ENCODE data around the gene RGS12. TPM values are rescaled to one million over a fixed set of nuclear protein-coding genes. Genes with fewer than 3 reads are reported as not detected.

The RGS12 gene
- total RNA-seq, 1 donor from 2014 or later = 19.0 TPM

- H3K27me3 Mint-ChIP-seq (ENCODE audit: low read depth) = no peaks in the 10 kb centered on the region
- no peak overlapping the region for H3K4me3 Mint-ChIP-seq (ENCODE audit: unreplicated experiment)
- H3K9me3 Mint-ChIP-seq (ENCODE audit: low read depth) = no peaks in the 10 kb centered on the region
- DNase-seq (ENCODE audit: low spot score) = peak; percentile 62
- no peaks in the 10 kb centered on the region for H3K4me1 Mint-ChIP-seq (ENCODE audit: low read depth)
- TF ChIP-seq CTCF (IDR thresholded peaks at IDR 0.05) = no peak
- no peaks in the 10 kb centered on the region for H3K36me3 Mint-ChIP-seq (ENCODE audit: low read depth)
- no peak overlapping the region for H3K27ac Mint-ChIP-seq (ENCODE audit: unreplicated experiment)
Observed at GRCh38 chr4:3262208-3263052, 30.4 kb upstream of the RGS12 start.

- Mint-ChIP-seq H3K27me3 (ENCODE audit: low read depth) (no peaks in the 10 kb centered on the region), H3K9me3 (ENCODE audit: low read depth) (no peaks in the 10 kb centered on the region), H3K27ac (ENCODE audit: unreplicated experiment) (no peak overlapping the region), H3K4me1 (ENCODE audit: low read depth) (no peaks in the 10 kb centered on the region), H3K36me3 (ENCODE audit: low read depth) (no peaks in the 10 kb centered on the region), H3K4me3 (ENCODE audit: unreplicated experiment) (no peak overlapping the region)
- no peak for TF ChIP-seq CTCF (IDR thresholded peaks at IDR 0.05)
- DNase-seq (ENCODE audit: low spot score) = peak; percentile 55
Observed at GRCh38 chr4:3263053-3263875, 29.6 kb upstream of the RGS12 start.

GRCh38 chr4:3263876-3264193, 29.0 kb upstream of the RGS12 start:
- H3K4me3 Mint-ChIP-seq (ENCODE audit: unreplicated experiment) = no peak overlapping the region
- no peak overlapping the region for H3K27ac Mint-ChIP-seq (ENCODE audit: unreplicated experiment)
- no peaks in the 10 kb centered on the region for H3K4me1 Mint-ChIP-seq (ENCODE audit: low read depth)
- no peak for DNase-seq (ENCODE audit: low spot score)
- no peak for TF ChIP-seq CTCF (IDR thresholded peaks at IDR 0.05)
- no peaks in the 10 kb centered on the region for H3K9me3 Mint-ChIP-seq (ENCODE audit: low read depth)
- H3K27me3 Mint-ChIP-seq (ENCODE audit: low read depth) = no peaks in the 10 kb centered on the region
- no peaks in the 10 kb centered on the region for H3K36me3 Mint-ChIP-seq (ENCODE audit: low read depth)

GRCh38 chr4:3266076-3266475, 26.7 kb upstream of the RGS12 start:
- Mint-ChIP-seq H3K4me1 (ENCODE audit: low read depth) (no peaks in the 10 kb centered on the region), H3K27ac (ENCODE audit: unreplicated experiment) (no peak overlapping the region), H3K9me3 (ENCODE audit: low read depth) (no peaks in the 10 kb centered on the region), H3K27me3 (ENCODE audit: low read depth) (no peaks in the 10 kb centered on the region), H3K4me3 (ENCODE audit: unreplicated experiment) (no peak overlapping the region), H3K36me3 (ENCODE audit: low read depth) (no peaks in the 10 kb centered on the region)
- no peak for DNase-seq (ENCODE audit: low spot score)
- no peak for TF ChIP-seq CTCF (IDR thresholded peaks at IDR 0.05)

GRCh38 chr4:3267576-3268394, 25.0 kb upstream of the RGS12 start:
- H3K27ac Mint-ChIP-seq (ENCODE audit: unreplicated experiment) = no peak overlapping the region
- H3K4me1 Mint-ChIP-seq (ENCODE audit: low read depth) = no peaks in the 10 kb centered on the region
- H3K9me3 Mint-ChIP-seq (ENCODE audit: low read depth) = peaks cover 6% of the 10 kb centered on the region
- H3K4me3 Mint-ChIP-seq (ENCODE audit: unreplicated experiment) = no peak overlapping the region
- DNase-seq (ENCODE audit: low spot score) = no peak
- peaks cover 2% of the 10 kb centered on the region for H3K36me3 Mint-ChIP-seq (ENCODE audit: low read depth)
- TF ChIP-seq CTCF (IDR thresholded peaks at IDR 0.05) = no peak
- no peaks in the 10 kb centered on the region for H3K27me3 Mint-ChIP-seq (ENCODE audit: low read depth)
